HEK293 (cell line): ENCODE measurements around the gene TCERG1L.

ENCODE experiments used
- EGR2 ChIP-seq: fragments of 450-650 bp; formaldehyde crosslinking; IDR thresholded peaks from 2 replicates; pipeline ENCODE4 v1.5.1; 2016; ENCODE audit warnings: low read depth, missing biosample characterization, missing genetic modification characterization
- KLF1 ChIP-seq: fragments of 450-650 bp; formaldehyde crosslinking; IDR thresholded peaks from 2 replicates; pipeline ENCODE4 v1.5.1; 2016; ENCODE audit warnings: missing biosample characterization, missing genetic modification characterization
- ZNF350 ChIP-seq: fragments of 450-650 bp; formaldehyde crosslinking; IDR thresholded peaks from 2 replicates; pipeline ENCODE4 v1.5.0; 2017; ENCODE audit warnings: missing biosample characterization, mild to moderate bottlenecking, missing genetic modification characterization
- ZNF560 ChIP-seq: fragments of 450-650 bp; formaldehyde crosslinking; IDR thresholded peaks from 2 replicates; pipeline ENCODE4 v1.5.1; 2017; ENCODE audit warnings: missing biosample characterization, missing genetic modification characterization, borderline replicate concordance
- TF ChIP-seq, protein P1 (sequence below): fragments of 450-650 bp; formaldehyde crosslinking; IDR thresholded peaks from 2 replicates; pipeline ENCODE4 v1.5.1; 2016; ENCODE audit warnings: missing biosample characterization, missing genetic modification characterization
- TF ChIP-seq, protein P2 (sequence below): fragments of 450-650 bp; formaldehyde crosslinking; IDR thresholded peaks from 2 replicates; pipeline ENCODE4 v1.5.1; 2016; ENCODE audit warnings: missing biosample characterization, missing genetic modification characterization
- TF ChIP-seq, protein P3 (sequence below): fragments of 450-650 bp; formaldehyde crosslinking; IDR thresholded peaks from 2 replicates; pipeline ENCODE4 v1.5.1; 2016; ENCODE audit warnings: missing biosample characterization, missing genetic modification characterization
- TF ChIP-seq, protein P4 (sequence below): fragments of 450-650 bp; formaldehyde crosslinking; IDR thresholded peaks from 2 replicates; pipeline ENCODE4 v1.5.1; 2016; ENCODE audit warnings: missing biosample characterization, missing genetic modification characterization, low read depth

DNA sequence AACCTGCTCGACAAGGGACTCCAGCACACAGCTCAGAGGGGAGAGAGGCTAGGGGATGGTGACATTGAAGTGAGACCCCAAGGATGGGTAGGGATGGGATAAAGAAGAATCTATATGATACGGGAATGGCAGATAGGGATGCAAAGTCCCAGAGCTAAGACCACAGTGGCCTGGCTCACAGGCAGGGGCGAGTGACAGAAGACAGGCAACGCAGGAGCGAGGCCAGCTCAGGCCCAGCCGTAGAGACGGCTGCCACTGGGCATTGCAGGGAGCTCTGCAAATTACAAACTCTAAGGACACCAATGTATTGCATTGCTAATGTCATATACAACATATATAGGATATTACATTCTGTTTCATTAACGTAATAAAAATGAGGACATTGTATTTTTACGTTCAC lies 131.4 kb downstream of the TCERG1L start:
- no peak for TF ChIP-seq EGR2 (tag by site-specific recombination)
- TF ChIP-seq, protein P1, sequence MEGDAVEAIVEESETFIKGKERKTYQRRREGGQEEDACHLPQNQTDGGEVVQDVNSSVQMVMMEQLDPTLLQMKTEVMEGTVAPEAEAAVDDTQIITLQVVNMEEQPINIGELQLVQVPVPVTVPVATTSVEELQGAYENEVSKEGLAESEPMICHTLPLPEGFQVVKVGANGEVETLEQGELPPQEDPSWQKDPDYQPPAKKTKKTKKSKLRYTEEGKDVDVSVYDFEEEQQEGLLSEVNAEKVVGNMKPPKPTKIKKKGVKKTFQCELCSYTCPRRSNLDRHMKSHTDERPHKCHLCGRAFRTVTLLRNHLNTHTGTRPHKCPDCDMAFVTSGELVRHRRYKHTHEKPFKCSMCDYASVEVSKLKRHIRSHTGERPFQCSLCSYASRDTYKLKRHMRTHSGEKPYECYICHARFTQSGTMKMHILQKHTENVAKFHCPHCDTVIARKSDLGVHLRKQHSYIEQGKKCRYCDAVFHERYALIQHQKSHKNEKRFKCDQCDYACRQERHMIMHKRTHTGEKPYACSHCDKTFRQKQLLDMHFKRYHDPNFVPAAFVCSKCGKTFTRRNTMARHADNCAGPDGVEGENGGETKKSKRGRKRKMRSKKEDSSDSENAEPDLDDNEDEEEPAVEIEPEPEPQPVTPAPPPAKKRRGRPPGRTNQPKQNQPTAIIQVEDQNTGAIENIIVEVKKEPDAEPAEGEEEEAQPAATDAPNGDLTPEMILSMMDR (tag by site-specific recombination) = no peak
- TF ChIP-seq, protein P2, sequence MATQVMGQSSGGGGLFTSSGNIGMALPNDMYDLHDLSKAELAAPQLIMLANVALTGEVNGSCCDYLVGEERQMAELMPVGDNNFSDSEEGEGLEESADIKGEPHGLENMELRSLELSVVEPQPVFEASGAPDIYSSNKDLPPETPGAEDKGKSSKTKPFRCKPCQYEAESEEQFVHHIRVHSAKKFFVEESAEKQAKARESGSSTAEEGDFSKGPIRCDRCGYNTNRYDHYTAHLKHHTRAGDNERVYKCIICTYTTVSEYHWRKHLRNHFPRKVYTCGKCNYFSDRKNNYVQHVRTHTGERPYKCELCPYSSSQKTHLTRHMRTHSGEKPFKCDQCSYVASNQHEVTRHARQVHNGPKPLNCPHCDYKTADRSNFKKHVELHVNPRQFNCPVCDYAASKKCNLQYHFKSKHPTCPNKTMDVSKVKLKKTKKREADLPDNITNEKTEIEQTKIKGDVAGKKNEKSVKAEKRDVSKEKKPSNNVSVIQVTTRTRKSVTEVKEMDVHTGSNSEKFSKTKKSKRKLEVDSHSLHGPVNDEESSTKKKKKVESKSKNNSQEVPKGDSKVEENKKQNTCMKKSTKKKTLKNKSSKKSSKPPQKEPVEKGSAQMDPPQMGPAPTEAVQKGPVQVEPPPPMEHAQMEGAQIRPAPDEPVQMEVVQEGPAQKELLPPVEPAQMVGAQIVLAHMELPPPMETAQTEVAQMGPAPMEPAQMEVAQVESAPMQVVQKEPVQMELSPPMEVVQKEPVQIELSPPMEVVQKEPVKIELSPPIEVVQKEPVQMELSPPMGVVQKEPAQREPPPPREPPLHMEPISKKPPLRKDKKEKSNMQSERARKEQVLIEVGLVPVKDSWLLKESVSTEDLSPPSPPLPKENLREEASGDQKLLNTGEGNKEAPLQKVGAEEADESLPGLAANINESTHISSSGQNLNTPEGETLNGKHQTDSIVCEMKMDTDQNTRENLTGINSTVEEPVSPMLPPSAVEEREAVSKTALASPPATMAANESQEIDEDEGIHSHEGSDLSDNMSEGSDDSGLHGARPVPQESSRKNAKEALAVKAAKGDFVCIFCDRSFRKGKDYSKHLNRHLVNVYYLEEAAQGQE (tag by site-specific recombination) = no peak
- TF ChIP-seq KLF1 (tag by site-specific recombination) = no peak
- TF ChIP-seq, protein P3, sequence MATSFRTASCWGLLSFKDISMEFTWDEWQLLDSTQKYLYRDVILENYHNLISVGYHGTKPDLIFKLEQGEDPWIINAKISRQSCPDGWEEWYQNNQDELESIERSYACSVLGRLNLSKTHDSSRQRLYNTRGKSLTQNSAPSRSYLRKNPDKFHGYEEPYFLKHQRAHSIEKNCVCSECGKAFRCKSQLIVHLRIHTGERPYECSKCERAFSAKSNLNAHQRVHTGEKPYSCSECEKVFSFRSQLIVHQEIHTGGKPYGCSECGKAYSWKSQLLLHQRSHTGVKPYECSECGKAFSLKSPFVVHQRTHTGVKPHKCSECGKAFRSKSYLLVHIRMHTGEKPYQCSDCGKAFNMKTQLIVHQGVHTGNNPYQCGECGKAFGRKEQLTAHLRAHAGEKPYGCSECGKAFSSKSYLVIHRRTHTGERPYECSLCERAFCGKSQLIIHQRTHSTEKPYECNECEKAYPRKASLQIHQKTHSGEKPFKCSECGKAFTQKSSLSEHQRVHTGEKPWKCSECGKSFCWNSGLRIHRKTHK (tag by site-specific recombination) = no peak
- TF ChIP-seq, protein P4, sequence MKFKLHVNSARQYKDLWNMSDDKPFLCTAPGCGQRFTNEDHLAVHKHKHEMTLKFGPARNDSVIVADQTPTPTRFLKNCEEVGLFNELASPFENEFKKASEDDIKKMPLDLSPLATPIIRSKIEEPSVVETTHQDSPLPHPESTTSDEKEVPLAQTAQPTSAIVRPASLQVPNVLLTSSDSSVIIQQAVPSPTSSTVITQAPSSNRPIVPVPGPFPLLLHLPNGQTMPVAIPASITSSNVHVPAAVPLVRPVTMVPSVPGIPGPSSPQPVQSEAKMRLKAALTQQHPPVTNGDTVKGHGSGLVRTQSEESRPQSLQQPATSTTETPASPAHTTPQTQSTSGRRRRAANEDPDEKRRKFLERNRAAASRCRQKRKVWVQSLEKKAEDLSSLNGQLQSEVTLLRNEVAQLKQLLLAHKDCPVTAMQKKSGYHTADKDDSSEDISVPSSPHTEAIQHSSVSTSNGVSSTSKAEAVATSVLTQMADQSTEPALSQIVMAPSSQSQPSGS = no peak
- no peak for TF ChIP-seq ZNF560
- no peak for TF ChIP-seq ZNF350 (tag by site-specific recombination)
